HG02763 (cell line): ENCODE data around the gene NUDT21.
"Not testable (repeated sequence)": the region's sequence is repeated elsewhere in the genome, so short reads cannot be mapped to it uniquely, and the experiment has no call there.

Experiments used
- ATAC-seq: cut with Tn5 transposase; IDR thresholded peaks from one replicate; pipeline ENCODE4 v1.9.1; 2021; ENCODE audit warnings: mild to moderate bottlenecking, moderate library complexity; ENCODE audit not compliant: unreplicated experiment

The NUDT21 gene

GRCh38 chr16:56419740-56420548 is 31.2 kb downstream of the NUDT21 start:
- no peak for ATAC-seq

- no peak for ATAC-seq
These were observed 34.0 kb downstream of the NUDT21 start for GRCh38 chr16:56417138-56417537.

GRCh38 chr16:56415875-56416274 is 35.3 kb downstream of the NUDT21 start:
- no peak for ATAC-seq

- no peak for ATAC-seq
These were observed 36.8 kb downstream of the NUDT21 start for GRCh38 chr16:56414366-56414765.

GRCh38 chr16:56413381-56413780 is 37.8 kb downstream of the NUDT21 start:
- ATAC-seq, result no peak

GRCh38 chr16:56411624-56412023 is 39.5 kb downstream of the NUDT21 start:
- no peak for ATAC-seq

- ATAC-seq, result no peak
These were observed 40.0 kb downstream of the NUDT21 start for GRCh38 chr16:56411123-56411522.

GRCh38 chr16:56409195-56409594 is 41.9 kb downstream of the NUDT21 start:
- no peak for ATAC-seq

- no peak for ATAC-seq
These were observed 42.6 kb downstream of the NUDT21 start for GRCh38 chr16:56408379-56409098.

GRCh38 chr16:56405977-56406672 is 45.0 kb downstream of the NUDT21 start:
- no peak for ATAC-seq

GRCh38 chr16:56401482-56401881 is 49.6 kb downstream of the NUDT21 start:
- ATAC-seq, result no peak

GRCh38 chr16:56400458-56400857 is 50.7 kb downstream of the NUDT21 start:
- ATAC-seq, result no peak

GRCh38 chr16:56399486-56399885 is 51.6 kb downstream of the NUDT21 start:
- ATAC-seq, result no peak

GRCh38 chr16:56399047-56399446 is 52.1 kb downstream of the NUDT21 start:
- ATAC-seq, result no peak

GRCh38 chr16:56396724-56397123 is 54.4 kb downstream of the NUDT21 start:
- not testable (repeated sequence) for ATAC-seq

- ATAC-seq, result no peak
These were observed 61.6 kb downstream of the NUDT21 start for GRCh38 chr16:56389554-56389953.

GRCh38 chr16:56388209-56388608 is 62.9 kb downstream of the NUDT21 start:
- ATAC-seq, result no peak

- ATAC-seq, result no peak
These were observed 63.7 kb downstream of the NUDT21 start for GRCh38 chr16:56387396-56387795.

GRCh38 chr16:56384074-56384721 is 66.9 kb downstream of the NUDT21 start:
- no peak for ATAC-seq

GRCh38 chr16:56382901-56383355 is 68.2 kb downstream of the NUDT21 start:
- ATAC-seq, result no peak

- no peak for ATAC-seq
These were observed 68.7 kb downstream of the NUDT21 start for GRCh38 chr16:56382459-56382858.
